Adrenal gland (tissue), 12 donors: ENCODE results near the gene MATR3. TPM values are rescaled to one million over a fixed set of nuclear protein-coding genes. Genes with fewer than 3 reads are reported as not detected.

Experiments used
- DNase-seq, 7 donors: peaks; one replicate each; pipeline ENCODE4 v3.0.0-alpha.2; 2019 to 2020
- H3K27ac ChIP-seq, 5 donors: fragments of 200-600 bp; sonication (generic) in 4 of 5; 1 replicate in 3 of 5; 2 replicates in 2 of 5; pipeline versions ENCODE4 v1.5.1 to v1.8.0; 2016 to 2020; ENCODE audit warnings: mild to moderate bottlenecking in 1 of 5
- H3K27me3 ChIP-seq: fragments of 200-600 bp; 2 replicates; pipeline ENCODE4 v1.8.0; 2021
- H3K36me3 ChIP-seq, 2 donors: fragments of 200-600 bp; replicated peaks in 1 of 2; 1 replicate in 1 of 2; 2 replicates in 1 of 2; pipeline versions ENCODE4 v1.5.1 to v1.8.0; 2018 to 2022
- H3K4me1 ChIP-seq, 2 donors: fragments of 200-600 bp; replicated peaks in 1 of 2; 1 replicate in 1 of 2; 2 replicates in 1 of 2; pipeline versions ENCODE4 v1.5.1 to v1.8.0; 2018 to 2021
- H3K4me3 ChIP-seq, 4 donors: fragments of 200-600 bp; sonication (generic) in 3 of 4; one replicate each; pipeline ENCODE4 v1.5.1; 2016 to 2018
- H3K9me3 ChIP-seq, 3 donors: fragments of 200-600 bp; sonication (generic) in 1 of 3; replicated peaks in 1 of 3; 1 replicate in 2 of 3; 2 replicates in 1 of 3; pipeline versions ENCODE4 v1.5.1 to v1.8.0; 2016 to 2021
- CTCF ChIP-seq, 6 experiments: fragments of 450-650 bp in 4 of 6; fragments of 200-600 bp in 2 of 6; sonication (generic) in 1 of 6; IDR thresholded peaks; 1 replicate in 5 of 6; 2 replicates in 1 of 6; pipeline versions ENCODE4 v1.5.1 to v1.8.0; 2016 to 2021; ENCODE audit warnings: antibody characterized with exemption in 6 of 6, mild to moderate bottlenecking in 2 of 6, moderate library complexity in 1 of 6
- POLR2A ChIP-seq, 2 donors: fragments of 450-650 bp; IDR thresholded peaks; one replicate each; pipeline ENCODE4 v1.6.1; 2017; ENCODE audit warnings: antibody characterized with exemption in 2 of 2, mild to moderate bottlenecking in 2 of 2, moderate library complexity in 1 of 2
- WGBS, 4 donors: extraction: QIAGEN DNeasy Blood & Tissue Kit in 2 of 4; methylation state at CpG; one replicate each; pipeline versions ENCODE4 v1.1.5 to v1.1.7; 2013 to 2017; 5-methylcytosine and 5-hydroxymethylcytosine counted together
- intact Hi-C, 2 donors: fragments of 100-400 bp; cut with DNase I; formaldehyde crosslinking; loops; one replicate each; pipeline versions ENCODE4 v1.14.1 to v1.15.0; 2022 to 2023
- polyA plus RNA-seq, 3 donors: library from polyadenylated mRNA; stranded (reverse); fragments of 200-250 nt in 2 of 3; fragments of 350-450 nt in 1 of 3; fragmentation: Illumina TruSeq in 1 of 3; extraction: RNeasy Lipid Tissue Mini Kit (QIAGEN cat#74804) in 1 of 3; gene quantifications; one replicate each; pipeline ENCODE4 v1.2.3, GENCODE V29; 2013 to 2014
- total RNA-seq, 9 donors: library from RNA; depleted of rRNA in 4 of 9; stranded (reverse); fragments of >200 nt in 4 of 9; fragments of 120-200 nt in 1 of 9; fragmentation: NEBNext Ultra II Directional in 1 of 9; extraction: Animal tissue kit (Norgen Biotek cat#: 25700) in 1 of 9; gene quantifications; one replicate each; pipeline versions ENCODE4 v1.1.0 to v1.2.4, GENCODE V29; 2013 to 2023
- donor health status: healthy with polysubstance abuse.
- donor health status: Bipolar disorder and iron deficiency.
- donor health status: DM: yes; HTN: yes; CAD: no.
- donor health status: DM: no; HTN: no; CAD: no.
- donor health status: DM: no; HTN: no; CAD: no.
- donor health status: DM: yes; HTN: yes; CAD: no.

Gene MATR3
- total and polyA plus RNA-seq, 12 donors, result 99.4 to 324 (median 176) TPM

GRCh38 chr5:139295346-139296057 lies 2.0 kb downstream of the MATR3 start:
- Histone ChIP-seq H3K4me3 (peak overlapping the region in 3 of 4 donors; percentile 87 to 98 (median 97)), H3K27me3 (no peaks in the 10 kb centered on the region), H3K27ac (peak overlapping the region; percentile 99 to 100 (median 100)), H3K9me3 (no peaks in the 10 kb centered on the region), H3K36me3 (no peaks in the 10 kb centered on the region), H3K4me1 (peaks cover 26 to 51% of the 10 kb centered on the region in 2 donors)
- intact Hi-C loops, result no loop called here
- TF ChIP-seq CTCF (IDR thresholded peaks at IDR 0.05), result no peak
- TF ChIP-seq POLR2A (IDR thresholded peaks at IDR 0.05), result no peak
- no peak for DNase-seq
- 30 to 35% (median 32%) methylated on average over 16 of the region's 16 CpGs for WGBS, 4 donors

- H3K4me1 ChIP-seq, result peaks cover 29 to 58% of the 10 kb centered on the region in 2 donors
These were observed 2.7 kb downstream of the MATR3 start for GRCh38 chr5:139296198-139296597.

GRCh38 chr5:139296862-139297326 lies 3.4 kb downstream of the MATR3 start:
- intact Hi-C loops, result no loop called here
- WGBS, 4 donors, result 79 to 83% (median 82%) methylated on average over 12 of the region's 12 CpGs
- TF ChIP-seq POLR2A (IDR thresholded peaks at IDR 0.05), result no peak
- no peak for TF ChIP-seq CTCF (IDR thresholded peaks at IDR 0.05)
- no peaks in the 10 kb centered on the region for H3K36me3 ChIP-seq
- H3K4me1 ChIP-seq, result peaks cover 35 to 65% of the 10 kb centered on the region in 2 donors
- H3K4me3 ChIP-seq, result peak overlapping the region in 1 of 4 donors; percentile 4
- no peaks in the 10 kb centered on the region for H3K9me3 ChIP-seq
- H3K27ac ChIP-seq, result peak overlapping the region in 1 of 5 donors; percentile 100
- DNase-seq, result no peak
- H3K27me3 ChIP-seq, result no peaks in the 10 kb centered on the region

More at GRCh38 chr5:139296198-139296597, 2.7 kb downstream of the MATR3 start:
- Histone ChIP-seq H3K27me3 (no peaks in the 10 kb centered on the region), H3K9me3 (no peaks in the 10 kb centered on the region), H3K27ac (peak overlapping the region in 1 of 5 donors; percentile 100), H3K4me3 (peak overlapping the region in 1 of 4 donors; percentile 87), H3K36me3 (no peaks in the 10 kb centered on the region)
- TF ChIP-seq POLR2A (IDR thresholded peaks at IDR 0.05) (no peak), CTCF (IDR thresholded peaks at IDR 0.05) (no peak)
- no peak for DNase-seq
- 49 to 57% (median 55%) methylated on average over 6 of the region's 6 CpGs for WGBS, 4 donors
- intact Hi-C loops, result no loop called here

GRCh38 chr5:139297439-139298133 lies 4.0 kb downstream of the MATR3 start:
- DNase-seq, result no peak
- no peaks in the 10 kb centered on the region for H3K36me3 ChIP-seq
- H3K27me3 ChIP-seq, result no peaks in the 10 kb centered on the region
- H3K4me3 ChIP-seq, result peak overlapping the region in 1 of 4 donors; percentile 4
- intact Hi-C loops, result no loop called here
- no peaks in the 10 kb centered on the region for H3K9me3 ChIP-seq
- H3K4me1 ChIP-seq, result peaks cover 40 to 72% of the 10 kb centered on the region in 2 donors
- 33 to 39% (median 37%) methylated on average over 2 of the region's 2 CpGs for WGBS, 4 donors
- TF ChIP-seq CTCF (IDR thresholded peaks at IDR 0.05), result no peak
- TF ChIP-seq POLR2A (IDR thresholded peaks at IDR 0.05), result no peak
- H3K27ac ChIP-seq, result peak overlapping the region in 2 of 5 donors; percentile 6 to 100
